Adrenal gland (tissue), 12 donors: Measurements from ENCODE around the gene SEC61A1. TPM values are rescaled to one million over a fixed set of nuclear protein-coding genes. Genes with fewer than 3 reads are reported as not detected.

Experiments
- DNase-seq, 7 donors: peaks; one replicate each; pipeline ENCODE4 v3.0.0-alpha.2; 2019 to 2020
- H3K27ac ChIP-seq, 5 donors: fragments of 200-600 bp; sonication (generic) in 4 of 5; 1 replicate in 3 of 5; 2 replicates in 2 of 5; pipeline versions ENCODE4 v1.5.1 to v1.8.0; 2016 to 2020; ENCODE audit warnings: mild to moderate bottlenecking in 1 of 5
- H3K27me3 ChIP-seq: fragments of 200-600 bp; 2 replicates; pipeline ENCODE4 v1.8.0; 2021
- H3K36me3 ChIP-seq, 2 donors: fragments of 200-600 bp; replicated peaks in 1 of 2; 1 replicate in 1 of 2; 2 replicates in 1 of 2; pipeline versions ENCODE4 v1.5.1 to v1.8.0; 2018 to 2022
- H3K4me1 ChIP-seq, 2 donors: fragments of 200-600 bp; replicated peaks in 1 of 2; 1 replicate in 1 of 2; 2 replicates in 1 of 2; pipeline versions ENCODE4 v1.5.1 to v1.8.0; 2018 to 2021
- H3K4me3 ChIP-seq, 4 donors: fragments of 200-600 bp; sonication (generic) in 3 of 4; one replicate each; pipeline ENCODE4 v1.5.1; 2016 to 2018
- H3K9me3 ChIP-seq, 3 donors: fragments of 200-600 bp; sonication (generic) in 1 of 3; replicated peaks in 1 of 3; 1 replicate in 2 of 3; 2 replicates in 1 of 3; pipeline versions ENCODE4 v1.5.1 to v1.8.0; 2016 to 2021
- CTCF ChIP-seq, 6 experiments: fragments of 450-650 bp in 4 of 6; fragments of 200-600 bp in 2 of 6; sonication (generic) in 1 of 6; IDR thresholded peaks; 1 replicate in 5 of 6; 2 replicates in 1 of 6; pipeline versions ENCODE4 v1.5.1 to v1.8.0; 2016 to 2021; ENCODE audit warnings: antibody characterized with exemption in 6 of 6, mild to moderate bottlenecking in 2 of 6, moderate library complexity in 1 of 6
- POLR2A ChIP-seq, 2 donors: fragments of 450-650 bp; IDR thresholded peaks; one replicate each; pipeline ENCODE4 v1.6.1; 2017; ENCODE audit warnings: antibody characterized with exemption in 2 of 2, mild to moderate bottlenecking in 2 of 2, moderate library complexity in 1 of 2
- WGBS, 4 donors: extraction: QIAGEN DNeasy Blood & Tissue Kit in 2 of 4; methylation state at CpG; one replicate each; pipeline versions ENCODE4 v1.1.5 to v1.1.7; 2013 to 2017; 5-methylcytosine and 5-hydroxymethylcytosine counted together
- intact Hi-C, 2 donors: fragments of 100-400 bp; cut with DNase I; formaldehyde crosslinking; loops; one replicate each; pipeline versions ENCODE4 v1.14.1 to v1.15.0; 2022 to 2023
- polyA plus RNA-seq, 3 donors: library from polyadenylated mRNA; stranded (reverse); fragments of 200-250 nt in 2 of 3; fragments of 350-450 nt in 1 of 3; fragmentation: Illumina TruSeq in 1 of 3; extraction: RNeasy Lipid Tissue Mini Kit (QIAGEN cat#74804) in 1 of 3; gene quantifications; one replicate each; pipeline ENCODE4 v1.2.3, GENCODE V29; 2013 to 2014
- small RNA-seq, 2 donors: library from RNA; depleted of rRNA; stranded (forward); fragments of <200 nt; gene quantifications; one replicate each; pipeline ENCODE3, GENCODE V24; 2016
- total RNA-seq, 9 donors: library from RNA; depleted of rRNA in 4 of 9; stranded (reverse); fragments of >200 nt in 4 of 9; fragments of 120-200 nt in 1 of 9; fragmentation: NEBNext Ultra II Directional in 1 of 9; extraction: Animal tissue kit (Norgen Biotek cat#: 25700) in 1 of 9; gene quantifications; one replicate each; pipeline versions ENCODE4 v1.1.0 to v1.2.4, GENCODE V29; 2013 to 2023
- donor health status: healthy with polysubstance abuse.
- donor health status: Bipolar disorder and iron deficiency.
- donor health status: DM: yes; HTN: yes; CAD: no.
- donor health status: DM: no; HTN: no; CAD: no.
- donor health status: DM: no; HTN: no; CAD: no.
- donor health status: DM: yes; HTN: yes; CAD: no.

Gene SEC61A1
- total and polyA plus RNA-seq, 12 donors: 131 to 443 (median 192) TPM

DNA sequence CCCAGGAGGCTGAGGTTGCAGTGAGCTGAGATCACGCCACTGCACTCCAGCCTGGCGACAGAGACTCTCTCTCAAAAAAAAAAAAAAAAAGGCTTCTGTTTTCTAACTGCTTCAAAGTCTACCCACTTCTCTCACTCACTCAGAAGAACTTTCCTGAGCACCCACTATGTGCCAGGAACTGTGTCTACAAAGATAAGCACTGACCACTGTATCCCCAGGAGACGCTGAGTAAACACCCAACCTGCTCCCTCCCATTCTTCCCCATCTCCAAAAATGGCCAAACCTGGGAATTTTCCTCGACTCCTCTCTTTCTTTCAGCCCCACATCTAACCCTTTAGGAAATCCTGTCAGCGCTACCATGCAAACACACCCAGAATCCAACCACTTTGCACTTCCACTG lies 58.9 kb downstream of the SEC61A1 start:
- TF ChIP-seq POLR2A (IDR thresholded peaks at IDR 0.05) (no peak), CTCF (IDR thresholded peaks at IDR 0.05) (no peak)
- Histone ChIP-seq H3K9me3 (no peaks in the 10 kb centered on the region), H3K4me1 (peaks cover 8 to 23% of the 10 kb centered on the region in 2 donors), H3K36me3 (no peaks in the 10 kb centered on the region), H3K27ac (no peak overlapping the region), H3K4me3 (no peak overlapping the region), H3K27me3 (no peaks in the 10 kb centered on the region)
- intact Hi-C loops: no loop called here
- no peak for DNase-seq
- WGBS, 4 donors: 94 to 98% (median 97%) methylated on average over 5 of the region's 5 CpGs

DNA sequence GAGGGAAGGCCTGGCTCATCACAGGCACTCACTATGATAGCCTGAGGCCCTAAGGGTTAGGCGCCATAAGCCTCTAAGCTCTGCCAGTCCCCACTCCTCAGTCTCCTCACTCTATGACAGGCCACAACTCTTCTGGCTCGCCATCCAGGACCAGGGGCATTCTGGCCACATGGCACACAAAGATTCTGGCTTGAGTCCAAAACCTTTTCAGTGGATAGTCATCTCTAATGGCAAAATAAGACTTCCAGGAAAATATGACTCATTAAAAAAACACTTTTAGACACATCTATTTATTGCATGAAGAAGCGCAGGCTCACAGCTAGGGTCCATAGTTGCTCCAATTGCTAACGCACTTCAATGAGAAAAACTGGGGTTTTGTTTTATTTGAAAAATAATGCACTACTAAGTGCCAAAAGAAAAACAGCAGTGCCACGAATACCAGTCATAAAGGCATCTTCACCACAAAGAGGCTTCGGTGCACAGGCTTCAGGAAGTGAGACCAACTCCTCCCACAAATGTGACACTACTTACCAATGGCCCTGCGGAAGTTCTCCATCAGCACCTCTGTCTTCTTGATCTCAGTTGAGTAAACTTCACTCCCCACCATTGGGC lies 60.2 kb downstream of the SEC61A1 start:
- peak; percentile 64 to 79 (median 73) for DNase-seq
- peak overlapping the region in 2 of 5 donors; percentile 48 to 61 for H3K27ac ChIP-seq
- H3K36me3 ChIP-seq: no peaks in the 10 kb centered on the region

GRCh38 chr3:128113817-128114794 lies 61.9 kb downstream of the SEC61A1 start:
- no peak for TF ChIP-seq CTCF (IDR thresholded peaks at IDR 0.05)
- DNase-seq: peak in 6 of 7 donors; percentile 49 to 73 (median 69)
- H3K9me3 ChIP-seq: no peaks in the 10 kb centered on the region
- no peaks in the 10 kb centered on the region for H3K36me3 ChIP-seq
- WGBS, 4 donors: 53 to 63% (median 59%) methylated on average over 9 of the region's 9 CpGs
- H3K4me3 ChIP-seq: no peak overlapping the region
- intact Hi-C loops: no loop called here
- H3K27me3 ChIP-seq: no peaks in the 10 kb centered on the region
- peaks cover 8 to 23% of the 10 kb centered on the region in 2 donors for H3K4me1 ChIP-seq
- H3K27ac ChIP-seq: peak overlapping the region in 3 of 5 donors; percentile 48 to 53 (median 49)

More for the DNA sequence above, 60.2 kb downstream of the SEC61A1 start:
- intact Hi-C loops: no loop called here
- TF ChIP-seq CTCF (IDR thresholded peaks at IDR 0.05) (peak in 5 of 6 experiments; percentile 15 to 34 (median 28)), POLR2A (IDR thresholded peaks at IDR 0.05) (no peak)
- H3K4me1 ChIP-seq: peaks cover 8 to 23% of the 10 kb centered on the region in 2 donors
- no peaks in the 10 kb centered on the region for H3K27me3 ChIP-seq
- 62 to 76% (median 64%) methylated on average over 7 of the region's 7 CpGs for WGBS, 4 donors
- no peak overlapping the region for H3K4me3 ChIP-seq
- H3K9me3 ChIP-seq: no peaks in the 10 kb centered on the region

Small RNAs within 50 kb of the gene (small RNA-seq; reads per million reads assigned to genes)
- gene RNU2-37P: 0.17 to 0.36 reads per million in 2 donors

Other genes with a start within 250 kb of the SEC61A1 start
- 10 to 100 TPM in 8 of 9 donors, 1 to 10 TPM in 1; 1.9 to 42.3 (median 35.1) TPM for gene MGLL, start 229.9 kb upstream of the SEC61A1 start, total RNA-seq
- 10 to 100 TPM; 18.8 to 48.1 (median 19.7) TPM for gene MGLL, start 229.9 kb upstream of the SEC61A1 start, polyA plus RNA-seq
- gene KBTBD12, start 137.2 kb upstream of the SEC61A1 start, total RNA-seq: under 1 TPM; 0.07 to 0.95 (median 0.33) TPM
- under 1 TPM; 0.24 to 0.57 (median 0.55) TPM for gene KBTBD12, start 137.2 kb upstream of the SEC61A1 start, polyA plus RNA-seq
- gene RUVBL1, start 71.4 kb downstream of the SEC61A1 start, total RNA-seq: 10 to 100 TPM in 8 of 9 donors, 1 to 10 TPM in 1; 7.9 to 57.3 (median 26.2) TPM
- 10 to 100 TPM; 11.7 to 37.5 (median 20.2) TPM for gene RUVBL1, start 71.4 kb downstream of the SEC61A1 start, polyA plus RNA-seq
- 10 to 100 TPM in 7 of 9 donors, 1 to 10 TPM in 2; 5.5 to 15.6 (median 11.3) TPM for gene EEFSEC, start 101.0 kb downstream of the SEC61A1 start, total RNA-seq
- gene EEFSEC, start 101.0 kb downstream of the SEC61A1 start, polyA plus RNA-seq: 1 to 10 TPM; 8.6 to 9.7 (median 9.3) TPM